IMR-90 (cell line): ENCODE measurements around the gene HMGB3. TPM values are rescaled to one million over a fixed set of nuclear protein-coding genes. Genes with fewer than 3 reads are reported as not detected.

ENCODE experiments used
- ATAC-seq: fragments of 200-7000 bp; cut with Tn5 transposase; 2 replicates; pipeline ENCODE4 v1.9.1; 2020; ENCODE audit warnings: low read depth, mild to moderate bottlenecking, moderate library complexity
- BruUV-seq: library from RNA; stranded (reverse); fragments of 400-500 nt; replicated peaks from 2 replicates; lab custom pipeline; 2021; lab: Mats Ljungman, UMichigan
- CTCF ChIA-PET: fragments of 300-600 bp; formaldehyde crosslinking; extraction: SDS; loops from one replicate; lab custom pipeline; 2021; ENCODE audit warnings: antibody characterized with exemption; lab: Yijun Ruan, JAX
- POLR2A ChIA-PET: fragments of 300-600 bp; sonication (Branson Sonifier 250); formaldehyde crosslinking; loops from one replicate; lab custom pipeline; 2022; ENCODE audit warnings: antibody characterized with exemption; ENCODE audit not compliant: unreplicated experiment; lab: Charles Lee
- DNase-seq: peaks from one replicate; pipeline ENCODE4 v3.0.0; 2013
- H2AFZ ChIP-seq: replicated peaks from 2 replicates; pipeline ENCODE3; 2013; ENCODE audit warnings: low read length, mild to moderate bottlenecking; ENCODE audit not compliant: poor library complexity
- H2AK5ac ChIP-seq: 2 replicates; pipeline ENCODE4 v1.6.1; 2013; ENCODE audit warnings: low read depth, low read length, inconsistent platforms
- H2AK9ac ChIP-seq: replicated peaks from 2 replicates; pipeline ENCODE3; 2013; ENCODE audit warnings: mild to moderate bottlenecking, low read depth, low read length, moderate library complexity; ENCODE audit not compliant: poor library complexity
- H2BK120ac ChIP-seq: 2 replicates; pipeline ENCODE4 v1.6.1; 2013; ENCODE audit warnings: low read depth, low read length, inconsistent platforms
- H2BK15ac ChIP-seq: 3 replicates; pipeline ENCODE4 v1.6.1; 2013; ENCODE audit warnings: low read depth, low read length, inconsistent platforms
- H2BK20ac ChIP-seq: 2 replicates; pipeline ENCODE4 v1.6.1; 2013; ENCODE audit warnings: low read depth, mild to moderate bottlenecking, inconsistent platforms, low read length, moderate library complexity
- H2BK5ac ChIP-seq: 2 replicates; pipeline ENCODE4 v1.6.1; 2013; ENCODE audit warnings: mild to moderate bottlenecking, low read depth, low read length, inconsistent platforms; ENCODE audit not compliant: poor library complexity, severe bottlenecking
- H3K14ac ChIP-seq: replicated peaks from 2 replicates; pipeline ENCODE4 v1.6.1; 2013; ENCODE audit warnings: low read depth, low read length, inconsistent platforms
- H3K18ac ChIP-seq: 2 replicates; pipeline ENCODE4 v1.6.1; 2013; ENCODE audit warnings: low read depth, low read length, control low read depth
- H3K23ac ChIP-seq: 2 replicates; pipeline ENCODE4 v1.6.1; 2013; ENCODE audit warnings: low read depth, low read length, inconsistent platforms
- H3K27ac ChIP-seq: 2 replicates; pipeline ENCODE4 v1.5.1; 2013; ENCODE audit warnings: mild to moderate bottlenecking, control low read depth, low read length; ENCODE audit not compliant: insufficient read depth
- H3K27me3 ChIP-seq: 2 replicates; pipeline ENCODE4 v1.6.1; 2013; ENCODE audit warnings: low read length; ENCODE audit not compliant: control insufficient read depth, insufficient read depth
- H3K36me3 ChIP-seq: 2 replicates; pipeline ENCODE4 v1.6.1; 2013; ENCODE audit warnings: low read length, mixed read lengths; ENCODE audit not compliant: control insufficient read depth, insufficient read depth
- H3K4ac ChIP-seq: 2 replicates; pipeline ENCODE4 v1.6.1; 2013; ENCODE audit warnings: low read depth, low read length, inconsistent platforms
- H3K4me1 ChIP-seq: 2 replicates; pipeline ENCODE4 v1.6.1; 2013; ENCODE audit warnings: low read length, mixed read lengths; ENCODE audit not compliant: control insufficient read depth, insufficient read depth
- H3K4me2 ChIP-seq: 2 replicates; pipeline ENCODE4 v1.6.1; 2013; ENCODE audit warnings: low read depth, mild to moderate bottlenecking, control low read depth, low read length, moderate library complexity
- H3K4me3 ChIP-seq: 2 replicates; pipeline ENCODE4 v1.5.1; 2013; ENCODE audit warnings: low read depth, mild to moderate bottlenecking, control low read depth, low read length, moderate library complexity; ENCODE audit not compliant: insufficient read depth
- H3K56ac ChIP-seq: 2 replicates; pipeline ENCODE4 v1.6.1; 2013; ENCODE audit warnings: low read length, inconsistent platforms; ENCODE audit not compliant: insufficient read depth; ENCODE audit errors: extremely low read depth
- H3K79me1 ChIP-seq, 2 experiments: 2 replicates each; pipeline ENCODE4 v1.6.1; 2013; ENCODE audit warnings: low read length in 2 of 2, inconsistent platforms in 1 of 2, low read depth in 1 of 2
- H3K9ac ChIP-seq: 2 replicates; pipeline ENCODE4 v1.6.1; 2013; ENCODE audit warnings: low read depth, low read length, control low read depth
- H3K9me1 ChIP-seq: 2 replicates; pipeline ENCODE4 v1.6.1; 2013; ENCODE audit warnings: low read length, inconsistent platforms; ENCODE audit not compliant: insufficient read depth
- H3K9me3 ChIP-seq: 2 replicates; pipeline ENCODE4 v1.6.1; 2013; ENCODE audit warnings: low read length; ENCODE audit not compliant: control insufficient read depth, insufficient read depth
- H4K20me1 ChIP-seq: 2 replicates; pipeline ENCODE4 v1.6.1; 2013; ENCODE audit warnings: low read length, inconsistent platforms; ENCODE audit not compliant: insufficient read depth
- H4K5ac ChIP-seq: 2 replicates; pipeline ENCODE4 v1.6.1; 2013; ENCODE audit warnings: mild to moderate bottlenecking, low read depth, low read length, control low read depth
- H4K8ac ChIP-seq, 2 experiments: 2 replicates each; pipeline ENCODE4 v1.6.1; 2013; ENCODE audit warnings: low read depth in 2 of 2, low read length in 2 of 2, control low read depth in 1 of 2, inconsistent platforms in 1 of 2
- H4K91ac ChIP-seq: 2 replicates; pipeline ENCODE4 v1.6.1; 2013; ENCODE audit warnings: low read depth, low read length, inconsistent platforms; ENCODE audit not compliant: insufficient read depth
- BHLHE40 ChIP-seq: fragments of 150-350 bp; IDR thresholded peaks from 2 replicates; pipeline ENCODE4 v1.6.1; 2016; ENCODE audit warnings: mild to moderate bottlenecking, low read depth, low read length
- FOS ChIP-seq: fragments of 150-350 bp; IDR thresholded peaks from 2 replicates; pipeline ENCODE4 v1.6.1; 2016; ENCODE audit warnings: low read depth, low read length
- SMC3 ChIP-seq: fragments of 150-350 bp; IDR thresholded peaks from 2 replicates; pipeline ENCODE4 v1.6.1; 2016; ENCODE audit warnings: low read depth, mild to moderate bottlenecking, antibody characterized with exemption, low read length, moderate library complexity
- WGBS, 2 experiments: methylation state at CpG; one replicate each; pipeline versions ENCODE4 v1.1.5 to v1.1.7; 2013; ENCODE audit warnings: missing lambda C conversion rate in 2 of 2; ENCODE audit not compliant: insufficient read length in 1 of 2; ENCODE audit errors: extremely low coverage in 2 of 2; 5-methylcytosine and 5-hydroxymethylcytosine counted together
- dilution Hi-C: fragments of 300-500 bp; cut with HindIII; formaldehyde crosslinking; loops from one replicate; pipeline ENCODE4 v1.14.3; 2018; ENCODE audit warnings: low sequenced_read_pairs; ENCODE audit not compliant: unreplicated experiment
- in situ Hi-C: fragments of 300-500 bp; cut with MboI; formaldehyde crosslinking; loops from 3 replicates; pipeline ENCODE4 v1.14.3; 2019; ENCODE audit warnings: low sequenced_read_pairs, inconsistent platforms, mixed read lengths
- intact Hi-C: fragments of 100-400 bp; cut with micrococcal nuclease; formaldehyde crosslinking; loops from 2 replicates; pipeline ENCODE4 v1.10.0; 2022
- polyA plus RNA-seq, 3 experiments: library from polyadenylated mRNA; depleted of rRNA; stranded (reverse); fragments of >200 nt; gene quantifications; 2 replicates each; pipeline ENCODE4 v1.2.3, GENCODE V29; 2012; ENCODE audit warnings: low replicate concordance in 1 of 3
- total RNA-seq: library from RNA; depleted of rRNA; stranded (reverse); fragments of >200 nt; gene quantifications from 2 replicates; pipeline ENCODE4 v1.2.3, GENCODE V29; 2012

HMGB3 gene
- total and polyA plus RNA-seq, 2 of the 4 experiments (the other 2 are of a cell fraction) = 14.7 to 21.3 TPM

DNA sequence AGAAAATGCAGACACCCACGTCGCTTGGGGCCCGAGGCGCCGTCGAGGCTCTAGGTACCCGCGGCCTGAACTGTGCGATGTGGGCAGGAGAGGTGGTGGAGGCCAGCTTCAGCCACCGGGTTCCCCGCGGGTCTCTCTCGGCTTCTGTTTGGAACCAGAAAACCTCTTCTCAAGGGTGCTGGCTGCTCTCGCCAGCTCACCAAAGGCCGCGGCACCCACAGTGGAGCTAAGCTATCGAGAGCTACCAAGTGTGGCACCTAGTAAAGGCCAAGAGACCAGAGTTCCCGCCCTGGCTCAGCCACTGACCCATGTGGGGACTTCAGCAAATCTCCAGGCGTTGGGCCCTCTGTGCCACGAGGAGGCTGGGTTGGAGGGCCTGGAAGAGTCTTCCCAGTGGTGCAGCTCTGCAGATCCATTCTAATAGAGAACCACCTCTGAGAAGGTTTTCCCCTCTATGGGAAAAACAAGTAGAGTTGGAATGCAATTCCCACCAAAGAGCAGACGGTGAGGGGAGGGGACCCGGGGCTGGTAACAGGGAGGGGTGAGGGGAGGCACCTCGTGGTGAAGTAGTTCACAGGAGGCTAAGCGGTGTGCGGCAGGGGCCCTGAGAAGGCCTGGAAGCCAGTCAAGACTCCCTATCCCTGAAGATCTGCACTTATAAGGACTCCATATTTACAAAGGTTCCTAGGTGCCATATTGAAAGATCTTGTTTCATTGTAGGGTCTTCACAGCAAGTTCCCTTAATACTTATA, 5.5 kb upstream of the HMGB3 start:
- Histone ChIP-seq H3K56ac (no peak overlapping the region), H2BK15ac (no peak overlapping the region), H2AFZ (no peak overlapping the region), H3K4me2 (no peak overlapping the region), H4K8ac (no peak overlapping the region), H3K9me3 (peaks cover 2% of the 10 kb centered on the region; the same call in 1 of the 2 replicates), H3K4me3 (no peak overlapping the region), H4K20me1 (no peaks in the 10 kb centered on the region), H2AK9ac (no peak overlapping the region), H3K23ac (no peak overlapping the region), H2AK5ac (no peak overlapping the region), H3K4ac (no peak overlapping the region), H2BK5ac (no peak overlapping the region), H3K27me3 (no peaks in the 10 kb centered on the region), H3K9ac (no peak overlapping the region), H2BK20ac (no peak overlapping the region), H3K14ac (no peak overlapping the region), H3K18ac (no peak overlapping the region), H4K5ac (no peak overlapping the region), H3K9me1 (no peaks in the 10 kb centered on the region), H3K36me3 (no peaks in the 10 kb centered on the region), H4K91ac (no peak overlapping the region), H3K79me1 (no peaks in the 10 kb centered on the region), H2BK120ac (no peak overlapping the region), H3K4me1 (no peaks in the 10 kb centered on the region), H3K27ac (no peak overlapping the region)
- no peak for ATAC-seq
- no peak for DNase-seq
- intact Hi-C loops = no loop called here
- dilution Hi-C loops = no loop called here
- WGBS, 2 experiments = 76% methylated on average over 9 of the region's 25 CpGs; no CpG with 5 or more reads in 1 of the 2 experiments
- ChIA-PET POLR2A (no interaction called here), CTCF (no interaction called here)
- no TSS peak for BruUV-seq
- in situ Hi-C loops = no loop called here
- TF ChIP-seq FOS (no peak), SMC3 (no peak), BHLHE40 (no peak)
